Activated T-cell treated with anti-CD3 and anti-CD28 coated beads, Interleukin-2, amount 50 U/mL, for 72 hours (primary cell): Measurements from ENCODE around the gene SLC29A4. TPM values are rescaled to one million over a fixed set of nuclear protein-coding genes. Genes with fewer than 3 reads are reported as not detected.

Experiments used
- ATAC-seq, 2 donors: fragments of 150-1000 bp; cut with Tn5 transposase; replicated peaks in 1 of 2; 2 replicates each; pipeline ENCODE4 v1.10.0; 2021; ENCODE audit warnings: moderate library complexity in 2 of 2, mild to moderate bottlenecking in 1 of 2
- DNase-seq, 2 donors: peaks; one replicate each; pipeline ENCODE4 v3.0.0; 2021 to 2022; ENCODE audit warnings: mixed read lengths in 1 of 2
- H3K27ac Mint-ChIP-seq: one replicate; pipeline ENCODE4 v1.8.0; 2022; ENCODE audit warnings: mild to moderate bottlenecking, moderate library complexity, mixed read lengths
- H3K27me3 Mint-ChIP-seq: one replicate; pipeline ENCODE4 v1.8.0; 2022; ENCODE audit warnings: low read depth, mixed read lengths
- H3K36me3 Mint-ChIP-seq, 2 donors: one replicate each; pipeline ENCODE4 v1.8.0; 2022; ENCODE audit warnings: mixed read lengths in 2 of 2, mild to moderate bottlenecking in 1 of 2; ENCODE audit not compliant: insufficient read depth in 2 of 2
- H3K4me1 Mint-ChIP-seq: one replicate; pipeline ENCODE4 v1.8.0; 2022; ENCODE audit warnings: low read depth, mixed read lengths
- H3K4me3 Mint-ChIP-seq, 2 donors: one replicate each; pipeline ENCODE4 v1.8.0; 2022; ENCODE audit warnings: mild to moderate bottlenecking in 2 of 2, mixed read lengths in 2 of 2, moderate library complexity in 2 of 2
- H3K9me3 Mint-ChIP-seq, 2 donors: one replicate each; pipeline ENCODE4 v1.8.0; 2022; ENCODE audit warnings: mixed read lengths in 2 of 2
- total RNA-seq, 2 donors: library from RNA; stranded (reverse); gene quantifications; one replicate each; pipeline ENCODE4 v1.2.3, GENCODE V29; 2022

The SLC29A4 gene
- total RNA-seq, 2 donors from 2014 or later = 0.48 to 1.3 TPM

GRCh38 chr7:5350174-5350463, 67.4 kb downstream of the SLC29A4 start:
- Mint-ChIP-seq H3K9me3 (no peaks in the 10 kb centered on the region), H3K36me3 (peaks cover 7 to 22% of the 10 kb centered on the region in 2 donors), H3K4me3 (no peak overlapping the region), H3K27ac (no peak overlapping the region), H3K4me1 (peaks cover 10% of the 10 kb centered on the region), H3K27me3 (no peaks in the 10 kb centered on the region)
- no peak for DNase-seq
- ATAC-seq = no peak

- DNase-seq (no peak), ATAC-seq (no peak)
- Mint-ChIP-seq H3K36me3 (peaks cover 5 to 23% of the 10 kb centered on the region in 2 donors), H3K4me1 (peaks cover 17% of the 10 kb centered on the region), H3K27ac (no peak overlapping the region), H3K27me3 (no peaks in the 10 kb centered on the region), H3K4me3 (no peak overlapping the region), H3K9me3 (no peaks in the 10 kb centered on the region)
These were observed 68.0 kb downstream of the SLC29A4 start for GRCh38 chr7:5350600-5351385.

- Mint-ChIP-seq H3K4me3 (no peak overlapping the region), H3K27me3 (no peaks in the 10 kb centered on the region), H3K27ac (no peak overlapping the region), H3K9me3 (no peaks in the 10 kb centered on the region), H3K4me1 (peaks cover 17% of the 10 kb centered on the region), H3K36me3 (peaks cover 4 to 28% of the 10 kb centered on the region in 2 donors)
- DNase-seq (no peak), ATAC-seq (no peak)
These were observed 68.9 kb downstream of the SLC29A4 start for GRCh38 chr7:5351507-5352265.

GRCh38 chr7:5352440-5353010, 69.8 kb downstream of the SLC29A4 start:
- DNase-seq = no peak

GRCh38 chr7:5354460-5355232, 71.9 kb downstream of the SLC29A4 start:
- no peaks in the 10 kb centered on the region for H3K27me3 Mint-ChIP-seq
- H3K4me1 Mint-ChIP-seq = peaks cover 17% of the 10 kb centered on the region
- no peaks in the 10 kb centered on the region for H3K9me3 Mint-ChIP-seq
- H3K36me3 Mint-ChIP-seq = peaks cover 8 to 31% of the 10 kb centered on the region in 2 donors
- ATAC-seq = peak in 1 of 2 donors; percentile 23
- H3K4me3 Mint-ChIP-seq = no peak overlapping the region
- no peak for DNase-seq
- peak overlapping the region; percentile 5 for H3K27ac Mint-ChIP-seq

More at GRCh38 chr7:5352440-5353010, 69.8 kb downstream of the SLC29A4 start:
- no peak overlapping the region for H3K27ac Mint-ChIP-seq
- no peak for ATAC-seq
- peaks cover 8 to 33% of the 10 kb centered on the region in 2 donors for H3K36me3 Mint-ChIP-seq
- no peaks in the 10 kb centered on the region for H3K9me3 Mint-ChIP-seq
- no peaks in the 10 kb centered on the region for H3K27me3 Mint-ChIP-seq
- H3K4me3 Mint-ChIP-seq = no peak overlapping the region
- peaks cover 17% of the 10 kb centered on the region for H3K4me1 Mint-ChIP-seq

Other genes starting within 250 kb of the SLC29A4 start
- gene RBAK, start 237.1 kb upstream of the SLC29A4 start, total RNA-seq = 10 to 100 TPM; 12.9 to 14.8 TPM
- 10 to 100 TPM; 67.7 to 69.8 TPM for gene WIPI2, start 92.7 kb upstream of the SLC29A4 start, total RNA-seq
- 10 to 100 TPM; 67.6 to 69.0 TPM for gene TNRC18, start 140.9 kb downstream of the SLC29A4 start, total RNA-seq
- 10 to 100 TPM in 1 of 2 donors, 1 to 10 TPM in 1; 10.0 to 12.3 TPM for gene FBXL18, start 230.9 kb downstream of the SLC29A4 start, total RNA-seq
- 1,000 to 10,000 TPM; 4,284 to 5,173 TPM for gene ACTB, start 247.7 kb downstream of the SLC29A4 start, total RNA-seq